HG03045 (cell line): ENCODE data around the gene CSAG3.
"Not testable (repeated sequence)": the region's sequence is repeated elsewhere in the genome, so short reads cannot be mapped to it uniquely, and the experiment has no call there.

ENCODE experiments used
- ATAC-seq: cut with Tn5 transposase; IDR thresholded peaks from one replicate; pipeline ENCODE4 v1.9.1; 2021; ENCODE audit warnings: mild to moderate bottlenecking, moderate library complexity; ENCODE audit not compliant: unreplicated experiment

Gene CSAG3

DNA sequence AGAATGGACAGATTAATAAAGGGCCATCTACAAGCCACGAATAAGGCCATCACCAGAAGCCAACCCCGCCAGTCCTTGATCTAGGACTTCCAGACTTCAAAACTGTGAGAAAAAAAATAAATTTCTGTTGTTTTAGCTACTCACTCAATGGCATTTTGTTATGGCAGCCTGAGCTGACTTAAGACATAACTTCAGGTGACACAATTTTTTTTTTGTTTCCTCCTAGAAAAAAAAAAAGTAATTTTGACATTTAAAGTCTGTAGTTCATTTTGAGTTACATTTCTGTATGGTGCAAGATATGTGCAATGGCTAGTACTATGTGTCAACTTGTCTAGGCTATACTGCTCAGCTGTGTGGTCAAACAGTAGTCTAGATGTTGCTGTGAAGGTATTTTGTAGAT is at the start of gene CSAG3:
TSS of gene CSAG3 (plus strand) at position 301 of the 400 bp plus-strand sequence.
- not testable (repeated sequence) for ATAC-seq

DNA sequence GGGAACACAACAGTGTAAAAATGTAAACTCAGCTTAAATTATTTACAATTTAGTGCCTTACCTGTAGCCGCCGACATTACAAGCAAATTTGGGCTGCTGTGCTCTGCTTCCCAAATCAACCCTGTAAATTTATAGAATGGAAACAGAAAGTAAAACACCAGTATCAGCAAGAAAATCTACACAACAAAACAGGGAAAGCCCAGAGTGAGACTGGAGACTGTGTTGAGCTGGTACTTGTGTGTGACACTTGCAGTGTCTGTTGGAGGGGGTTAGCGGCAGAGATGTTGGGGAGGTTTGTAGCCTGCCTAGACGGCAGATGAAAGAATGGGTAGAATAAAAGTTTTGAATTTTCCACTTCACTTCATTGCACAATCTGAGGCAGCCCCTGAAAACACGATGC is 45.8 kb upstream of the CSAG3 start:
- ATAC-seq, result not testable (repeated sequence)

DNA sequence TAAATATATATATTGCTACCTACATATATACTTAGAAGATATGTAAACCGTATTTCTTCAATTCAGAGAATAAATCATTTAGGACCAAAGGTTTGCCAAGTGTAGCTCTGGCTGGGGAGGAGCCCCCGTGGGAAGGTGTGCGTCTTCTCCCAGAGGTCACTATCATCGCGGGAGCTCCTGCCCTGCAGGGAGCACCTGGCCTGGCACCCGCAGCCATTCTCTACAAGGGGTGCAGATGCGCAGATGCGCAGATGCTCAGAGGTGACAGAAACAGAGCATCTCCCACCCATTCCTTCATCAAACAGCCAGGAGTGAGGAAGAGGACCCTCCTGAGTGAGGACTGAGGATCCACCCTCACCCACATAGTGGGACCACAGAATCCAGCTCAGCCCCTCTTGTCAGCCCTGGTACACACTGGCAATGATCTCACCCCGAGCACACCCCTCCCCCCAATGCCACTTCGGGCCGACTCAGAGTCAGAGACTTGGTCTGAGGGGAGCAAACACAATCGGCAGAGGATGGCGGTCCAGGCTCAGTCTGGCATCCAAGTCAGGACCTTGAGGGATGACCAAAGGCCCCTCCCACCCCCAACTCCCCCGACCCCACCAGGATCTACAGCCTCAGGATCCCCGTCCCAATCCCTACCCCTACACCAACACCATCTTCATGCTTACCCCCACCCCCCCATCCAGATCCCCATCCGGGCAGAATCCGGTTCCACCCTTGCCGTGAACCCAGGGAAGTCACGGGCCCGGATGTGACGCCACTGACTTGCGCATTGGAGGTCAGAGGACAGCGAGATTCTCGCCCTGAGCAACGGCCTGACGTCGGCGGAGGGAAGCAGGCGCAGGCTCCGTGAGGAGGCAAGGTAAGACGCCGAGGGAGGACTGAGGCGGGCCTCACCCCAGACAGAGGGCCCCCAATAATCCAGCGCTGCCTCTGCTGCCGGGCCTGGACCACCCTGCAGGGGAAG is 44.9 kb upstream of the CSAG3 start, which contains the start of gene MAGEA2B:
TSS of gene MAGEA2B (plus strand) at position 814 of the 973 bp plus-strand sequence. CDS start 2,479 bp downstream, outside the sequence.
- ATAC-seq, result not testable (repeated sequence)

DNA sequence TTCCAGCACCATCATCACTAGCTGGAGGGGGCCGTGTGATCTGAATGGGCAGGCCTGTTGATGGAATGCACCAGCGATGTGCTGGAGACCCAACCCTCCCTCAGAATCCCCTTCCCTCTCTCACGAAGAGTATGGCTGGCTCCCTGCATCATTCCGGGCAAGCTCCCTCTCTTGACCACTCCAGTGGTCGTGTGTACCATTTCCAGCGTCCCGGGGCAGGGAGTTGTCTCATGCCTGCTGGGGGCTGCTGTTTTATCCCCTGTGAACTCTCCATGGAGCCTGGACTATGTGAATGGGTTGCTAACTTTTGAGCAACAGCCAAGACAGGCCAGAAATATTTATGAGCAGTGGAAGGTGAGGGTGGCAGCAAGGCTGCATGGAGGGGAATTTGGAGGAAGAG is 33.6 kb upstream of the CSAG3 start:
- no peak for ATAC-seq

DNA sequence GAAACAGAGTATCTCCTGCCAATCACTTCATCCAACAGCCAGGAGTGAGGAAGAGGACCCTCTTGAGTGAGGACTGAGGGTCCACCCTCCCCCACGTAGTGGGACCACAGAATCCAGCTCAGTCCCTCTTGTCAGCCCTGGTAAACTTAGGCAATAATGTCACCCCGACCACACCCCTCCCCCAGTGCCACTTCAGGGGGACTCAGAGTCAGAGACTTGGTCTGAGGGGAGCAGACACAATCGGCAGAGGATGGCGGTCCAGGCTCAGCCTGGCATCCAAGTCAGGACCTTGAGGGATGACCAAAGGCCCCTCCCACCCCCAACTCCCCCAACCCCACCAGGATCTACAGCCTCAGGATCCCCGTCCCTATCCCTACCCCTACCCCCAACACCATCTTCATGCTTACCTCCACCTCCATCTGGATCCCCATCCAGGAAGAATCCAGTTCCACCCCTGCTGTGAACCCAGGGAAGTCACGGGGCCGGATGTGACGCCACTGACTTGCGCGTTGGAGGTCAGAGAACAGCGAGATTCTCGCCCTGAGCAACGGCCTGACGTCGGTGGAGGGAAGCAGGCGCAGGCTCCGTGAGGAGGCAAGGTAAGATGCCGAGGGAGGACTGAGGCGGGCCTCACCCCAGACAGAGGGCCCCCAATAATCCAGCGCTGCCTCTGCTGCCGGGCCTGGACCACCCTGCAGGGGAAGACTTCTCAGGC is 25.6 kb upstream of the CSAG3 start, which contains the start of the genes CSAG1 and MAGEA12:
TSS of gene CSAG1 (minus strand) at position 461 of the 715 bp plus-strand sequence. CDS start 1,261 bp downstream, outside the sequence.
TSS of gene MAGEA12 (plus strand) at position 497 of the 715 bp plus-strand sequence. CDS start 2,405 bp downstream, outside the sequence.
- no peak for ATAC-seq

DNA sequence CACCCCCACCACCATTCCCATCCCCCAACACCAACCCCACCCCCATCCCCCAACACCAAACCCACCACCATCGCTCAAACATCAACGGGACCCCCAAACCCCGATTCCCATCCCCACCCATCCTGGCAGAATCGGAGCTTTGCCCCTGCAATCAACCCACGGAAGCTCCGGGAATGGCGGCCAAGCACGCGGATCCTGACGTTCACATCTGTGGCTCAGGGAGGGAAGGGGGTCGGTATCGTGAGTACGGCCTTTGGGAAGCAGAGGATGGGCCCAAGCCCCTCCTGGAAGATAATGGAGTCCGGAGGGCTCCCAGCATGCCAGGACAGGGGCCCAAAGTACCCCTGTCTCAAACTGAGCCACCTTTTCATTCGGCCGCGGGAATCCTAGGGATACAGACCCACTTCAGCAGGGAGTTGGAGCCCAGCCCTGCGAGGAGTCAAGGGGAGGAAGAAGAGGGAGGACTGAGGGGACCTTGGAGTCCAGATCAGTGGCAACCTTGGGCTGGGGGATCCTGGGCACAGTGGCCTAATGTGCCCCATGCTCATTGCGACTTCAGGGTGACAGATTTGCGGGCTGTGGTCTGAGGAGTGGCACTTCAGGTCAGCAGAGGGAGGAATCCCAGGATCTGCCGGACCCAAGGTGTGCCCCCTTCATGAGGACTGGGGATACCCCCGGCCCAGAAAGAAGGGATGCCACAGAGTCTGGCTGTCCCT is 24.7 kb upstream of the CSAG3 start:
- ATAC-seq, result not testable (repeated sequence)

DNA sequence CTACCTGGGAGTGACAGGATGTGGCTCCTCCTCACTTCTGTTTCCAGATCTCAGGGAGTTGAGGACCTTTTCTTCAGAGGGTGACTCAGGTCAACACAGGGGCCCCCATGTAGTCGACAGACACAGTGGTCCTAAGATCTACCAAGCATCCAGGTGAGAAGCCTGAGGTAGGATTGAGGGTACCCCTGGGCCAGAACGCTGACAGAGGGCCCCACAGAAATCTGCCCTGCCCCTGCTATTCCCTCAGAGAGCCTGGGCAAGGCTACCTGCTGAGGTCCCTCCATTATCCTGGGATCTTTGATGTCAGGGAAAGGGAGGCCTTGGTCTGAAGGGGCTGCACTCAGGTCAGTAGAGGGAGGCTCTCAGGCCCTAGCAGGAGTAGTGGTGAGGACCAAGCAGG is 23.9 kb upstream of the CSAG3 start:
- no peak for ATAC-seq

DNA sequence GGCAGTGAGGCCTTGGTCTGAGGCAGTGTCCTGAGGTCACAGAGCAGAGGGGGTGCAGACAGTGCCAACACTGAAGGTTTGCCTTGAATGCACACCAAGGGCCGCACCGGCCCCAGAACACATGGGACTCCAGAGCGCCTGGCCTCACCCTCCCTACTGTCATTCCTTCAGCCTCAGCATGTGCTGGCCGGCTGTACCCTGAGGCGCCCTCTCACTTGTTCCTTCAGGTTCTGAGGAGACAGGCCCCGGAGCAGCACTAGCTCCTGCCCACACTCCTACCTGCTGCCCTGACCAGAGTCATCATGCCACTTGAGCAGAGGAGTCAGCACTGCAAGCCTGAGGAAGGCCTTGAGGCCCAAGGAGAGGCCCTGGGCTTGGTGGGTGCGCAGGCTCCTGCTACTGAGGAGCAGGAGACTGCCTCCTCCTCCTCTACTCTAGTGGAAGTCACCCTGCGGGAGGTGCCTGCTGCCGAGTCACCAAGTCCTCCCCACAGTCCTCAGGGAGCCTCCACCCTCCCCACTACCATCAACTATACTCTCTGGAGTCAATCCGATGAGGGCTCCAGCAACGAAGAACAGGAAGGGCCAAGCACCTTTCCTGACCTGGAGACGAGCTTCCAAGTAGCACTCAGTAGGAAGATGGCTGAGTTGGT is 23.0 kb upstream of the CSAG3 start:
- no peak for ATAC-seq

DNA sequence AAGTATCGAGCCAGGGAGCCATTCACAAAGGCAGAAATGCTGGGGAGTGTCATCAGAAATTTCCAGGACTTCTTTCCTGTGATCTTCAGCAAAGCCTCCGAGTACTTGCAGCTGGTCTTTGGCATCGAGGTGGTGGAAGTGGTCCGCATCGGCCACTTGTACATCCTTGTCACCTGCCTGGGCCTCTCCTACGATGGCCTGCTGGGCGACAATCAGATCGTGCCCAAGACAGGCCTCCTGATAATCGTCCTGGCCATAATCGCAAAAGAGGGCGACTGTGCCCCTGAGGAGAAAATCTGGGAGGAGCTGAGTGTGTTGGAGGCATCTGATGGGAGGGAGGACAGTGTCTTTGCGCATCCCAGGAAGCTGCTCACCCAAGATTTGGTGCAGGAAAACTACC is 22.5 kb upstream of the CSAG3 start:
- not testable (repeated sequence) for ATAC-seq

DNA sequence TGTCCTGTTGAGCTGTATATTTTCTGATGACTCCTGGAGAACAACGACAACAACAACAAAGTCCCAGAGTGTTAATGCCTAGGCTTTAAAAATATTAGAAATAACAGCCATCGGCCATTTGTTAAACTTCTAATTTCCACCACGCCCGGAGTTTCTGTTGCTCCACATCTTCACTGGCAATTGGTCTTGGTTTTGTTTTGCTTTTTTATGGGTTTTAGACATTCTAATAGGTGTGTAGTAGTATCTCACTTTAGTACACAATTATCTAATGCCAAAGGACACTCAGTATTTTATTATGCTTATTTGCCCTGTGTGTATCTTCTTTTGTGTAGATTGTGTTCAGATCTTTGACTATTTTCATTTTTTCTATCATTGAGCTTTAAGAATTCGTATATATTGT is 20.5 kb upstream of the CSAG3 start:
- ATAC-seq, result no peak

DNA sequence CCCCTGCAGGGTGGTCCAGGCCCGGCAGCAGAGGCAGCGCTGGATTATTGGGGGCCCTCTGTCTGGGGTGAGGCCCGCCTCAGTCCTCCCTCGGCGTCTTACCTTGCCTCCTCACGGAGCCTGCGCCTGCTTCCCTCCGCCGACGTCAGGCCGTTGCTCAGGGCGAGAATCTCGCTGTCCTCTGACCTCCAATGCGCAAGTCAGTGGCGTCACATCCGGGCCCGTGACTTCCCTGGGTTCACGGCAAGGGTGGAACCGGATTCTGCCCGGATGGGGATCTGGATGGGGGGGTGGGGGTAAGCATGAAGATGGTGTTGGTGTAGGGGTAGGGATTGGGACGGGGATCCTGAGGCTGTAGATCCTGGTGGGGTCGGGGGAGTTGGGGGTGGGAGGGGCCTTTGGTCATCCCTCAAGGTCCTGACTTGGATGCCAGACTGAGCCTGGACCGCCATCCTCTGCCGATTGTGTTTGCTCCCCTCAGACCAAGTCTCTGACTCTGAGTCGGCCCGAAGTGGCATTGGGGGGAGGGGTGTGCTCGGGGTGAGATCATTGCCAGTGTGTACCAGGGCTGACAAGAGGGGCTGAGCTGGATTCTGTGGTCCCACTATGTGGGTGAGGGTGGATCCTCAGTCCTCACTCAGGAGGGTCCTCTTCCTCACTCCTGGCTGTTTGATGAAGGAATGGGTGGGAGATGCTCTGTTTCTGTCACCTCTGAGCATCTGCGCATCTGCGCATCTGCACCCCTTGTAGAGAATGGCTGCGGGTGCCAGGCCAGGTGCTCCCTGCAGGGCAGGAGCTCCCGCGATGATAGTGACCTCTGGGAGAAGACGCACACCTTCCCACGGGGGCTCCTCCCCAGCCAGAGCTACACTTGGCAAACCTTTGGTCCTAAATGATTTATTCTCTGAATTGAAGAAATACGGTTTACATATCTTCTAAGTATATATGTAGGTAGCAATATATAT is 5.0 kb upstream of the CSAG3 start, which contains the start of gene MAGEA2:
TSS of gene MAGEA2 (minus strand) at position 157 of the 965 bp plus-strand sequence. CDS start 2,479 bp downstream, outside the sequence.
- ATAC-seq, result not testable (repeated sequence)

DNA sequence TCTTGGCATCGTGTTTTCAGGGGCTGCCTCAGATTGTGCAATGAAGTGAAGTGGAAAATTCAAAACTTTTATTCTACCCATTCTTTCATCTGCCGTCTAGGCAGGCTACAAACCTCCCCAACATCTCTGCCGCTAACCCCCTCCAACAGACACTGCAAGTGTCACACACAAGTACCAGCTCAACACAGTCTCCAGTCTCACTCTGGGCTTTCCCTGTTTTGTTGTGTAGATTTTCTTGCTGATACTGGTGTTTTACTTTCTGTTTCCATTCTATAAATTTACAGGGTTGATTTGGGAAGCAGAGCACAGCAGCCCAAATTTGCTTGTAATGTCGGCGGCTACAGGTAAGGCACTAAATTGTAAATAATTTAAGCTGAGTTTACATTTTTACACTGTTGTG is 4.1 kb upstream of the CSAG3 start:
- not testable (repeated sequence) for ATAC-seq

DNA sequence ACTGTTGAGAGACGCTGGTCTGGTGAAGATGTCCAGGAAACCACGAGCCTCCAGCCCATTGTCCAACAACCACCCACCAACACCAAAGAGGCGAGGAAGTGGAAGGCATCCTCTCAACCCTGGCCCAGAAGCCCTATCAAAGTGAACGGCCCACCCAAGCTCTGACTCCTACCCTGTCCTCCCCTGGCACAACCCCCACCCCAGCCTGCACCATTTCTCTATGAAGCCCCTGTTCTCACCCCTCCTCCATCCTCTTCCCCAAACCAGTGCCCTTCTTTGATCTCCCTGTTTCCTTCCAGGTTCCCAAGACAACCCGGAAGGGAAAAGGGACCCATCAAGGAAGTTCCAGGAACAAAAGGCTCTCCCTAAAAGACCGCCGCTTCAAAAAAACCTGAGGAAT is 526 bp downstream of the CSAG3 start:
- ATAC-seq, result not testable (repeated sequence)

DNA sequence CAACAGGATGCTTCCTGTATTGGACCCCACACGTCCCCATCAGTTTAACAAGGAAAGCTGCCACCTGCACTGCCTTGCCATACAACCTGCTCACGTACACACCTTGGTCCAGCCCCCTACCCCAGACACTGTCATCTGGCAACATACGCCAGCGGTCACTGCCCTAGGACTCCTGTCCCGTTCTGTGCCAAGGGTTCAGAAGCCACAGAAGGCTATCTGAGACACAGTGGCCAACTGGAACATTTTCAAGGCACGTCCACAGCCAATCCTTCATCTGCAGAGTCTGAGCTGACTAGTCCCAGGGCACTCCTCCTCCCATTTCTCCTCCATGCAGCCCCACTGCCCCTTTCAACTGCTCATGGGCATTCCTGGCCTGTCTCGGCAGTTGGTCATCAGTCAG is 2.6 kb downstream of the CSAG3 start:
- ATAC-seq, result not testable (repeated sequence)

DNA sequence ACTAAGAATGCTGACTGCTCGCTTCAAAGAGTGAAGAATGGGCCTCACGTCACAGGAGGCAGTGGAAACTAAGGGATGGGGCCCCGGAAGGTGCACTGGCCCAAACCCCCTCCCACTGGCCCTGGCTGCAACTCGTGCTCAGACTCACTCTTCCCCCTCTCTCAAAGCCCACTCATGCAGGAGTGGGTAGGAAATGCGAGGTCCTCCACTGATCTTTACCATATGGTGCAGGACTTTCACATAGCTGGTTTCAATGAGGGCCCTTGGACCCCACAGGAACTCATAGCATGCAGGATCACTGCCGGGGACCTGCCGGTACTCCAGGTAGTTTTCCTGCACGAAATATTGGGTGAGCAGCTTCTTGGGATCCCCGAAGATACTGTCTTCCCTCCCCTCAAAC is 7.5 kb downstream of the CSAG3 start:
- not testable (repeated sequence) for ATAC-seq

DNA sequence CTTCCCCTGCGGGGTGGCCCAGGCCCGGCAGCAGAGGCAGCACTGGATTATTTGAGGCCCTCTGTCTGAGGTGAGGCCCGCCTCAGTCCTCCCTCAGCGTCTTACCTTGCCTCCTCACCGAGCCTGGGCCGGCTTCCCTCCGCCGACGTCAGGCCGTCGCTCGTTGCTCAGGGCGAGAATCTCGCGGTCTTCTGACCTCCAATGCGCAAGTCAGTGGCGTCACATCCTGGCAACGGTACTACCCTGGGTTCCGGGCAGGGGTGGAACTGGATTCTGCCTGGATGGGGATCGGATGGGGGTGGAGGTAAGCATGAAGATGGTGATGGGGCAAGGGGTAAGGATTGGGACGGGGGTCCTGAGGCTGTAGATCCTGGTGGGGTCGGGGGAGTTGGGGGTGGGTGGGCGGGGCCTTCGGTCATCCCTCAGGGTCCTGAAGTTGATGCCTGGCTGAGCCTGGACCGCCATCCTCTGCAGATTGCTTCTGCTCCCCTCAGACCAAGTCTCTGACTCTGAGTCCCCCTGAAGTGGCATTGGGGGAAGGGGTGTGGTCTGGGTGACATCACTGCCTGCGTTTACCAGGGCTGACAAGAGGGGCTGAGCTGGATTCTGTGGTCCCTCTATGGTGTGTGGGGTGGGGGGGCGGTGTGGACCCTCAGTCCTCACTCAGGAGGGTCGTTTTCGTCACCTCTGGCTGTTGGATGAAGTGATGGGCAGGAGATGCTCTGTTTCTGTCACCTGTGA is 10.7 kb downstream of the CSAG3 start, which contains the start of gene MAGEA6:
TSS of gene MAGEA6 (minus strand) at position 141 of the 741 bp plus-strand sequence. CDS start 2,039 bp downstream, outside the sequence.
- ATAC-seq, result not testable (repeated sequence)

DNA sequence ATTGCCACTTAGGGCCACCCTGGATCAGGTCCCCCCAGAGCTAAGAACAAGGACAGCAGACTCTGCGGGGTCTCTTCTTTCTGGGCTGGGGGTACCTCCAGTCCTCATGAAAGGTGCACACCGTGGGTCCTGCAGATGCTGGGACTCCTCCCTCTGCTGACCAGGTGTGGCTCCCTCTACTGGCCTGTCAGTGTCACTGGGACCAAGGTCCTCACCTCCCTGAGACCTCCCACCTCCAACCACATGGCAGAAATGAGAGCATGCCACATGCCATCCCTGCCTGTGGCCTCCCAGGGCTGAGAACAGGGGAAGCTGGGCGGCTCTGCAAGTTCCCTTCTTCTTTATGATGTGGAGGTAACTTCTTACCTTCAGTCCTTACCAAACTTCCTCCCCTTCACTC is 28.0 kb downstream of the CSAG3 start:
- not testable (repeated sequence) for ATAC-seq

DNA sequence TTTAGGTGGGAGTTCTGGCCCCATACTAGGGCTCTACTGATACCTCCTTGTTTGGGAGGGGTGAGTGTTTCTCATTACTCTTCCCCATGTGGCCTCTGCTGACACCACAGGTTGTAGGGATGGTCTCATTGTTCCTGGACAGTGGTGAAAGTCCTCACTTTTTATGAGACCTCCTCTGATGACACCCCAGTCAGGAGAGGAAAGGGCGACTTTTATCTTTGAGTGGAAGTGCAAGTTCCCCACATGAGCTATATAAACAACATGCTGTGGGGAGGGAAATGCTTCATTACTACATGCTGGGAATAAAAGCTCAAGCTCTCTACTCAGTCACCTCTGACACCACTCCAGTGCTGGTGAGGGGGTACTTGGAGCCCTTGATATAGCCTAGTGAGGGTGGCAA is 39.9 kb downstream of the CSAG3 start:
- no peak for ATAC-seq
